GM12878 (cell line): ENCODE results near the gene SRI. TPM values are rescaled to one million over a fixed set of nuclear protein-coding genes. Genes with fewer than 3 reads are reported as not detected.

Experiments
- ATAC-seq: fragments of 200-7000 bp; cut with Tn5 transposase; 3 replicates; pipeline ENCODE4 v1.9.1; 2020; ENCODE audit warnings: mild to moderate bottlenecking, moderate library complexity
- BruUV-seq: library from RNA; stranded (reverse); fragments of 400-500 nt; replicated peaks from 2 replicates; lab custom pipeline; 2021; lab: Mats Ljungman, UMichigan
- CTCF ChIA-PET: fragments of 300-600 bp; sonication (Branson Sonifier 250); formaldehyde crosslinking; extraction: SDS; loops from one replicate; lab custom pipeline; 2021; ENCODE audit warnings: inconsistent platforms; lab: Yijun Ruan, JAX
- POLR2A ChIA-PET: fragments of 350-600 bp; formaldehyde crosslinking; extraction: SDS; loops from one replicate; lab custom pipeline; 2021; ENCODE audit warnings: inconsistent platforms; lab: Charles Lee
- RAD21 ChIA-PET: fragments of 300-600 bp; sonication (Branson Sonifier 250); formaldehyde crosslinking; loops from one replicate; lab custom pipeline; 2023; ENCODE audit warnings: antibody characterized with exemption; ENCODE audit not compliant: unreplicated experiment; lab: Charles Lee
- SMC1A ChIA-PET: fragments of 300-600 bp; sonication (Branson Sonifier 250); formaldehyde crosslinking; loops from one replicate; lab custom pipeline; 2023; ENCODE audit not compliant: unreplicated experiment, uncharacterized antibody; lab: Charles Lee
- DNase-seq: peaks from one replicate; pipeline ENCODE4 v3.0.0-alpha.2; 2011; ENCODE audit warnings: low read depth, low spot score
- FAIRE-seq: peaks from 3 replicates; lab custom pipeline; 2011; peaks lifted over from hg19 to GRCh38; lab: Jason Lieb, UNC
- H2AFZ ChIP-seq: 2 replicates; pipeline ENCODE4 v1.6.0; 2011; ENCODE audit warnings: low read depth, low read length, control low read depth; ENCODE audit not compliant: control insufficient read depth
- H3K27ac ChIP-seq: 2 replicates; pipeline ENCODE4 v1.5.1; 2011; ENCODE audit warnings: control low read depth; ENCODE audit not compliant: control insufficient read depth, insufficient read depth
- H3K27me3 ChIP-seq, 2 experiments: replicated peaks in 1 of 2; 2 replicates each; pipeline versions ENCODE4 v1.6.0 to v1.6.1; 2011; ENCODE audit warnings: low read length in 1 of 2; ENCODE audit not compliant: control insufficient read depth in 2 of 2, insufficient read depth in 2 of 2
- H3K36me3 ChIP-seq, 2 experiments: 2 replicates each; pipeline ENCODE4 v1.5.1; 2011; ENCODE audit warnings: low read length in 1 of 2; ENCODE audit not compliant: control insufficient read depth in 2 of 2, insufficient read depth in 2 of 2
- H3K4me1 ChIP-seq: 2 replicates; pipeline ENCODE4 v1.6.1; 2011; ENCODE audit warnings: mild to moderate bottlenecking, low read length, moderate library complexity, mixed read lengths; ENCODE audit not compliant: control insufficient read depth, insufficient read depth
- H3K4me2 ChIP-seq: 2 replicates; pipeline ENCODE4 v1.6.0; 2011; ENCODE audit warnings: control low read depth; ENCODE audit not compliant: control insufficient read depth, insufficient read depth
- H3K4me3 ChIP-seq: fragments of 200-600 bp; sonication (generic); 2 replicates; pipeline ENCODE4 v1.5.1; 2016
- H3K79me2 ChIP-seq: 2 replicates; pipeline ENCODE4 v1.6.0; 2011; ENCODE audit warnings: low read length; ENCODE audit not compliant: control insufficient read depth, insufficient read depth
- H3K9ac ChIP-seq: 2 replicates; pipeline ENCODE4 v1.8.0; 2011; ENCODE audit warnings: low read length, control low read depth, mixed read lengths; ENCODE audit not compliant: control insufficient read depth, insufficient read depth
- H3K9me3 ChIP-seq: replicated peaks from 3 replicates; pipeline ENCODE4 v1.5.1; 2011; ENCODE audit warnings: mild to moderate bottlenecking, low read length; ENCODE audit not compliant: control insufficient read depth, insufficient read depth
- H4K20me1 ChIP-seq: 2 replicates; pipeline ENCODE4 v1.6.0; 2011; ENCODE audit not compliant: control insufficient read depth, insufficient read depth
- BCL11A ChIP-seq: IDR thresholded peaks from 2 replicates; pipeline ENCODE4 v1.6.1; 2011; ENCODE audit warnings: low read depth, low read length
- BRCA1 ChIP-seq: IDR thresholded peaks from 2 replicates; pipeline ENCODE4 v1.6.1; 2011; ENCODE audit warnings: low read depth, low read length, improper control_type of control experiment
- CBX5 ChIP-seq: sonication (generic); IDR thresholded peaks from 2 replicates; pipeline ENCODE4 v1.6.1; 2016; ENCODE audit warnings: low read depth, moderate library complexity, mild to moderate bottlenecking, inconsistent platforms
- ELK1 ChIP-seq: IDR thresholded peaks from 2 replicates; pipeline ENCODE4 v1.6.1; 2012; ENCODE audit warnings: low read depth, low read length, improper control_type of control experiment
- MAX ChIP-seq: IDR thresholded peaks from 2 replicates; pipeline ENCODE4 v1.6.1; 2012; ENCODE audit warnings: low read depth, low read length, improper control_type of control experiment
- MXI1 ChIP-seq: fragments of 150-350 bp; IDR thresholded peaks from 2 replicates; pipeline ENCODE4 v1.6.1; 2011; ENCODE audit warnings: low read depth, mild to moderate bottlenecking, inconsistent platforms, low read length, improper control_type of control experiment
- NFXL1 ChIP-seq: fragments of 450-650 bp; IDR thresholded peaks from 2 replicates; pipeline ENCODE4 v1.6.1; 2017; ENCODE audit warnings: antibody characterized with exemption, mild to moderate bottlenecking, borderline replicate concordance
- PBX3 ChIP-seq: IDR thresholded peaks from 2 replicates; pipeline ENCODE4 v1.6.1; 2011; ENCODE audit warnings: mild to moderate bottlenecking, low read depth, low read length, moderate library complexity; ENCODE audit not compliant: insufficient replicate concordance
- POLR2AphosphoS5 ChIP-seq: IDR thresholded peaks from 2 replicates; pipeline ENCODE4 v1.6.1; 2011; ENCODE audit warnings: mild to moderate bottlenecking, low read length, inconsistent platforms
- RFX5 ChIP-seq: IDR thresholded peaks from 2 replicates; pipeline ENCODE4 v1.6.1; 2011; ENCODE audit warnings: low read depth, low read length, improper control_type of control experiment
- SIN3A ChIP-seq: IDR thresholded peaks from 2 replicates; pipeline ENCODE4 v1.6.1; 2012; ENCODE audit warnings: low read depth, low read length, improper control_type of control experiment
- SMAD5 ChIP-seq: IDR thresholded peaks from 2 replicates; pipeline ENCODE4 v1.6.1; 2016; ENCODE audit warnings: antibody characterized with exemption, low read depth
- SPI1 ChIP-seq: IDR thresholded peaks from 2 replicates; pipeline ENCODE4 v1.6.1; 2011; ENCODE audit warnings: low read depth, mild to moderate bottlenecking, low read length, moderate library complexity, borderline replicate concordance; ENCODE audit not compliant: insufficient read depth
- SUPT20H ChIP-seq: IDR thresholded peaks from 2 replicates; pipeline ENCODE4 v1.6.1; 2011; ENCODE audit warnings: low read depth, mild to moderate bottlenecking, low read length, moderate library complexity, borderline replicate concordance; ENCODE audit not compliant: control insufficient read depth
- YBX1 ChIP-seq: fragments of 450-650 bp; IDR thresholded peaks from 2 replicates; pipeline ENCODE4 v1.6.1; 2016; ENCODE audit warnings: antibody characterized with exemption
- YY1 ChIP-seq: IDR thresholded peaks from 2 replicates; pipeline ENCODE4 v1.6.1; 2011; ENCODE audit warnings: low read depth, mild to moderate bottlenecking, low read length
- ZBTB40 ChIP-seq: fragments of 450-650 bp; IDR thresholded peaks from 2 replicates; pipeline ENCODE4 v1.6.1; 2016; ENCODE audit warnings: mild to moderate bottlenecking, moderate library complexity, borderline replicate concordance
- ZNF384 ChIP-seq: IDR thresholded peaks from 2 replicates; pipeline ENCODE4 v1.6.1; 2012; ENCODE audit warnings: low read depth, mild to moderate bottlenecking, low read length, improper control_type of control experiment, borderline replicate concordance
- WGBS: methylation state at CpG from one replicate; pipeline ENCODE4 v1.1.6; 2016; ENCODE audit warnings: low lambda C conversion rate; ENCODE audit not compliant: insufficient replicate concordance, insufficient coverage; ENCODE audit errors: missing lambda C conversion rate; 5-methylcytosine and 5-hydroxymethylcytosine counted together
- in situ Hi-C: fragments of 300-500 bp; cut with MboI; formaldehyde crosslinking; loops from 9 replicates; pipeline ENCODE4 v1.14.3; 2018; ENCODE audit warnings: mixed read lengths
- intact Hi-C: fragments of 100-400 bp; cut with micrococcal nuclease; formaldehyde crosslinking; loops from one replicate; pipeline ENCODE4 v1.14.2; 2022; ENCODE audit not compliant: unreplicated experiment
- polyA plus RNA-seq, 11 experiments: library from polyadenylated mRNA; depleted of rRNA in 4 of 11; unstranded in 6 of 11; stranded (reverse) in 5 of 11; fragments of >200 nt; fragmentation: Nextera tagmentation in 4 of 11; fragmentation: Illumina TruSeq in 1 of 11; extraction: Ambion mirVana in 4 of 11; extraction: Trizol in 1 of 11; gene quantifications; 1 replicate in 1 of 11; 2 replicates in 10 of 11; pipeline versions ENCODE4 v1.2.1 to v1.2.3, GENCODE V29; 2011 to 2016; ENCODE audit warnings: inconsistent platforms in 2 of 11, missing spikeins in 2 of 11, low read depth in 1 of 11
- total RNA-seq, 4 experiments: library from RNA; depleted of rRNA in 3 of 4; stranded (reverse); fragments of >200 nt in 3 of 4; fragmentation: Illumina TruSeq in 1 of 4; extraction: Trizol in 1 of 4; gene quantifications; 2 replicates each; pipeline versions ENCODE4 v1.2.1 to v1.2.3, GENCODE V29; 2013 to 2021

Gene SRI
- total and polyA plus RNA-seq, 10 of the 15 experiments (the other 5 are each of a cell fraction or from before 2014, with no cell fraction given) = 94.7 to 588 (median 242) TPM

GRCh38 chr7:88254721-88255424, 35.0 kb upstream of the SRI start:
- Histone ChIP-seq H3K4me3 (no peak overlapping the region), H4K20me1 (no peaks in the 10 kb centered on the region), H3K9me3 (no peaks in the 10 kb centered on the region; the same call in 1 of the 3 replicates), H2AFZ (no peak overlapping the region), H3K27ac (no peak overlapping the region), H3K27me3 (no peaks in the 10 kb centered on the region), H3K9ac (no peak overlapping the region), H3K4me2 (no peak overlapping the region), H3K79me2 (no peaks in the 10 kb centered on the region), H3K36me3 (no peaks in the 10 kb centered on the region), H3K4me1 (no peaks in the 10 kb centered on the region)
- BruUV-seq = no TSS peak
- ATAC-seq = no peak
- CTCF ChIA-PET = no interaction called here
- intact Hi-C loops (no loop called here), in situ Hi-C loops (no loop called here)
- FAIRE-seq = no peak
- SMC1A ChIA-PET = no interaction called here
- RAD21 ChIA-PET = no interaction called here
- 0% methylated on average over 2 of the region's 2 CpGs for WGBS
- POLR2A ChIA-PET = interaction anchor here (0.5 kb wide), 1 partner anchor 22 kb away, joined by 3 read pairs; no protein-coding TSS in a partner anchor
- no peak for DNase-seq
- TF ChIP-seq ELK1 (no peak), MAX (no peak), CBX5 (no peak), NFXL1 (no peak), BRCA1 (no peak), YY1 (no peak), SUPT20H (no peak), YBX1 (no peak), BCL11A (no peak), ZBTB40 (no peak), ZNF384 (no peak), RFX5 (no peak), PBX3 (no peak), POLR2AphosphoS5 (no peak), SPI1 (no peak), SIN3A (no peak), MXI1 (no peak), SMAD5 (no peak)
